H1 (cell line): Measurements from ENCODE around the gene KCTD8. TPM values are rescaled to one million over a fixed set of nuclear protein-coding genes. Genes with fewer than 3 reads are reported as not detected.

Source experiments
- CTCF ChIA-PET: fragments of 300-600 bp; sonication (Branson Sonifier 250); formaldehyde crosslinking; loops from one replicate; lab custom pipeline; 2021; ENCODE audit not compliant: partially characterized antibody; lab: Charles Lee
- POLR2A ChIA-PET: fragments of 300-600 bp; sonication (Branson Sonifier 250); formaldehyde crosslinking; loops from one replicate; lab custom pipeline; 2021; ENCODE audit warnings: inconsistent platforms; ENCODE audit not compliant: partially characterized antibody; lab: Charles Lee
- DNase-seq, 2 experiments: peaks; one replicate each; pipeline versions ENCODE4 v3.0.0 to v3.0.0-alpha.2; 2010 to 2022; ENCODE audit warnings: low spot score in 2 of 2, low read depth in 1 of 2, mixed read lengths in 1 of 2
- FAIRE-seq: peaks from 2 replicates; lab custom pipeline; 2011; peaks lifted over from hg19 to GRCh38; lab: Jason Lieb, UNC
- H2AFZ ChIP-seq: 2 replicates; pipeline ENCODE4 v1.8.1; 2012; ENCODE audit warnings: low read length, inconsistent platforms
- H2AK5ac ChIP-seq: 2 replicates; pipeline ENCODE4 v1.6.1; 2013; ENCODE audit warnings: low read depth, low read length
- H2BK120ac ChIP-seq: replicated peaks from 2 replicates; pipeline ENCODE3; 2013; ENCODE audit warnings: low read depth, low read length, inconsistent platforms
- H2BK12ac ChIP-seq: 2 replicates; pipeline ENCODE4 v1.6.1; 2013; ENCODE audit warnings: low read depth, low read length
- H2BK15ac ChIP-seq: 2 replicates; pipeline ENCODE4 v1.6.1; 2013; ENCODE audit warnings: low read length
- H2BK20ac ChIP-seq: 2 replicates; pipeline ENCODE4 v1.6.1; 2013; ENCODE audit warnings: low read length
- H2BK5ac ChIP-seq: 2 replicates; pipeline ENCODE4 v1.6.1; 2013; ENCODE audit warnings: low read depth, low read length
- H3K14ac ChIP-seq: 2 replicates; pipeline ENCODE4 v1.6.1; 2013; ENCODE audit warnings: inconsistent platforms; ENCODE audit not compliant: insufficient read length
- H3K18ac ChIP-seq: 2 replicates; pipeline ENCODE4 v1.6.1; 2013; ENCODE audit warnings: low read length; ENCODE audit errors: extremely low read depth
- H3K23ac ChIP-seq: 2 replicates; pipeline ENCODE4 v1.6.1; 2013; ENCODE audit warnings: inconsistent platforms; ENCODE audit not compliant: insufficient read length
- H3K23me2 ChIP-seq: 2 replicates; pipeline ENCODE4 v1.6.1; 2013; ENCODE audit warnings: low read depth, low read length
- H3K27ac ChIP-seq: 2 replicates; pipeline ENCODE4 v1.6.1; 2011; ENCODE audit warnings: low read depth, low read length, inconsistent platforms
- H3K27me3 ChIP-seq, 4 experiments: replicated peaks in 1 of 4; 1 replicate in 1 of 4; 2 replicates in 3 of 4; pipeline versions ENCODE4 v1.6.1 to v1.8.1; 2011 to 2013; ENCODE audit warnings: low read length in 3 of 4, mild to moderate bottlenecking in 3 of 4, inconsistent platforms in 2 of 4, mixed read lengths in 2 of 4, moderate library complexity in 1 of 4; ENCODE audit not compliant: control insufficient read depth in 3 of 4, insufficient read depth in 3 of 4; ENCODE audit errors: extremely low read depth in 1 of 4
- H3K36me3 ChIP-seq, 4 experiments: 2 replicates each; pipeline versions ENCODE4 v1.6.1 to v1.8.1; 2011 to 2013; ENCODE audit warnings: mild to moderate bottlenecking in 4 of 4, low read length in 3 of 4, moderate library complexity in 2 of 4, control low read depth in 1 of 4, inconsistent platforms in 1 of 4; ENCODE audit not compliant: insufficient read depth in 4 of 4, control insufficient read depth in 2 of 4
- H3K4ac ChIP-seq: replicated peaks from 2 replicates; pipeline ENCODE3; 2013; ENCODE audit warnings: low read length, low read depth, mixed read lengths, inconsistent platforms; ENCODE audit not compliant: insufficient read length
- H3K4me1 ChIP-seq, 4 experiments: replicated peaks in 1 of 4; 1 replicate in 1 of 4; 2 replicates in 3 of 4; pipeline versions ENCODE4 v1.6.1 to v1.8.1; 2011 to 2013; ENCODE audit warnings: low read length in 3 of 4, inconsistent platforms in 2 of 4, mixed read lengths in 1 of 4; ENCODE audit not compliant: insufficient read depth in 4 of 4, control insufficient read depth in 3 of 4
- H3K4me2 ChIP-seq, 2 experiments: 2 replicates each; pipeline versions ENCODE4 v1.6.1 to v1.8.1; 2011 to 2013; ENCODE audit warnings: low read depth in 2 of 2, low read length in 2 of 2, control low read depth in 1 of 2, inconsistent platforms in 1 of 2, mild to moderate bottlenecking in 1 of 2; ENCODE audit not compliant: insufficient read depth in 1 of 2
- H3K4me3 ChIP-seq, 4 experiments: fragments of 200-600, 300-600 bp in 1 of 4; sonication (generic), shearing (Covaris generic), sonication (Bioruptor Twin) in 1 of 4; 2 replicates each; pipeline versions ENCODE4 v1.5.1 to v1.8.1; 2011 to 2016; ENCODE audit warnings: low read length in 4 of 4, low read depth in 3 of 4, control low read depth in 2 of 4, inconsistent platforms in 2 of 4, mild to moderate bottlenecking in 2 of 4, mixed read lengths in 1 of 4, moderate library complexity in 1 of 4; ENCODE audit not compliant: insufficient read depth in 2 of 4; ENCODE audit errors: extremely low read depth in 1 of 4
- H3K56ac ChIP-seq: replicated peaks from 2 replicates; pipeline ENCODE3; 2013; ENCODE audit warnings: low read depth, mild to moderate bottlenecking, mixed read lengths, low read length, inconsistent platforms; ENCODE audit not compliant: insufficient read length
- H3K79me1 ChIP-seq: 2 replicates; pipeline ENCODE4 v1.6.1; 2013; ENCODE audit warnings: low read depth, low read length, control low read depth
- H3K79me2 ChIP-seq, 2 experiments: 2 replicates each; pipeline versions ENCODE4 v1.6.1 to v1.8.1; 2012 to 2013; ENCODE audit warnings: low read length in 2 of 2, mild to moderate bottlenecking in 2 of 2, inconsistent platforms in 1 of 2; ENCODE audit not compliant: insufficient read depth in 2 of 2, control insufficient read depth in 1 of 2
- H3K9ac ChIP-seq, 4 experiments: replicated peaks in 1 of 4; 1 replicate in 1 of 4; 2 replicates in 3 of 4; pipeline versions ENCODE4 v1.6.1 to v1.8.1; 2011 to 2013; ENCODE audit warnings: low read depth in 3 of 4, low read length in 3 of 4, control low read depth in 2 of 4, mild to moderate bottlenecking in 2 of 4, moderate library complexity in 2 of 4, inconsistent platforms in 1 of 4; ENCODE audit errors: extremely low read depth in 1 of 4
- H3K9me3 ChIP-seq, 2 experiments: 2 replicates each; pipeline versions ENCODE4 v1.6.1 to v1.8.1; 2012 to 2013; ENCODE audit warnings: mild to moderate bottlenecking in 2 of 2, moderate library complexity in 2 of 2, control low read depth in 1 of 2, inconsistent platforms in 1 of 2, low read depth in 1 of 2, low read length in 1 of 2, mixed read lengths in 1 of 2; ENCODE audit not compliant: insufficient read depth in 2 of 2
- H4K20me1 ChIP-seq, 2 experiments: replicated peaks in 1 of 2; 2 replicates each; pipeline versions ENCODE3 to v1.8.1; 2011 to 2013; ENCODE audit warnings: inconsistent platforms in 2 of 2, low read length in 2 of 2, mild to moderate bottlenecking in 1 of 2; ENCODE audit not compliant: insufficient read depth in 2 of 2, control insufficient read depth in 1 of 2
- H4K5ac ChIP-seq: 2 replicates; pipeline ENCODE4 v1.6.1; 2013; ENCODE audit warnings: low read length, low read depth, mixed read lengths, inconsistent platforms; ENCODE audit not compliant: insufficient read length
- H4K8ac ChIP-seq: 2 replicates; pipeline ENCODE4 v1.8.0; 2013; ENCODE audit warnings: mild to moderate bottlenecking, moderate library complexity, low read length, inconsistent platforms; ENCODE audit not compliant: insufficient read depth; ENCODE audit errors: extremely low read depth
- H4K91ac ChIP-seq: replicated peaks from 2 replicates; pipeline ENCODE3; 2013; ENCODE audit warnings: low read length, mixed read lengths, inconsistent platforms; ENCODE audit not compliant: insufficient read length
- CBX8 ChIP-seq: fragments of 300-800, 300-1000 bp; sonication (generic); IDR thresholded peaks from 2 replicates; pipeline ENCODE4 v1.7.1; 2016; ENCODE audit warnings: low read depth, low read length, borderline replicate concordance
- EGR1 ChIP-seq: IDR thresholded peaks from 2 replicates; pipeline ENCODE4 v1.6.1; 2011; ENCODE audit warnings: low read depth, low read length, borderline replicate concordance
- KDM5A ChIP-seq: fragments of 200-600 bp; IDR thresholded peaks from 2 replicates; pipeline ENCODE4 v1.7.1; 2012; ENCODE audit warnings: mild to moderate bottlenecking, low read length, inconsistent platforms, mixed read lengths
- POLR2AphosphoS5 ChIP-seq: IDR thresholded peaks from 2 replicates; pipeline ENCODE4 v1.6.1; 2011; ENCODE audit warnings: low read depth, low read length
- RXRA ChIP-seq: IDR thresholded peaks from 2 replicates; pipeline ENCODE4 v1.6.1; 2011; ENCODE audit warnings: low read depth, mild to moderate bottlenecking, low read length, moderate library complexity; ENCODE audit not compliant: insufficient read depth
- TAF7 ChIP-seq: optimal IDR thresholded peaks from 2 replicates; pipeline ENCODE3; 2011; ENCODE audit warnings: low read depth, mild to moderate bottlenecking, inconsistent platforms, low read length, moderate library complexity, borderline replicate concordance
- USF2 ChIP-seq: IDR thresholded peaks from 2 replicates; pipeline ENCODE4 v1.6.1; 2011; ENCODE audit warnings: low read length, improper control_type of control experiment
- ZNF274 ChIP-seq: IDR thresholded peaks from 2 replicates; pipeline ENCODE4 v1.7.0; 2012; ENCODE audit warnings: low read length, borderline replicate concordance; ENCODE audit errors: extremely low read depth
- WGBS, 2 experiments: shearing (Covaris generic) in 1 of 2; methylation state at CpG; one replicate each; pipeline versions ENCODE4 v1.1.6 to v1.1.7; 2013 to 2015; ENCODE audit warnings: low lambda C conversion rate in 2 of 2, mixed read lengths in 2 of 2, inconsistent platforms in 1 of 2, low coverage in 1 of 2, missing lambda C conversion rate in 1 of 2; ENCODE audit not compliant: insufficient replicate concordance in 2 of 2, insufficient coverage in 1 of 2, insufficient read length in 1 of 2; ENCODE audit errors: extremely low coverage in 1 of 2, missing lambda C conversion rate in 1 of 2; 5-methylcytosine and 5-hydroxymethylcytosine counted together
- polyA plus RNA-seq, 7 experiments: library from polyadenylated mRNA; depleted of rRNA in 3 of 7; stranded (reverse) in 5 of 7; unstranded in 2 of 7; fragments of >200 nt in 5 of 7; fragments of 200-250 nt in 2 of 7; gene quantifications; 1 replicate in 5 of 7; 2 replicates in 1 of 7; 4 replicates in 1 of 7; pipeline versions ENCODE4 v1.2.1 to v1.2.3, GENCODE V29; 2011 to 2013; ENCODE audit warnings: missing spikeins in 2 of 7, mixed read lengths in 2 of 7
- total RNA-seq: library from RNA; stranded (reverse); fragmentation: NEBNext Ultra II Directional; extraction: Animal tissue kit (Norgen Biotek cat#: 25700); gene quantifications from 2 replicates; pipeline ENCODE4 v1.2.1, GENCODE V29; 2021

The KCTD8 gene
- total and polyA plus RNA-seq, 2 of the 8 experiments (the other 6 are each of a cell fraction or from before 2014, with no cell fraction given), result 2.9 to 3.7 TPM

DNA sequence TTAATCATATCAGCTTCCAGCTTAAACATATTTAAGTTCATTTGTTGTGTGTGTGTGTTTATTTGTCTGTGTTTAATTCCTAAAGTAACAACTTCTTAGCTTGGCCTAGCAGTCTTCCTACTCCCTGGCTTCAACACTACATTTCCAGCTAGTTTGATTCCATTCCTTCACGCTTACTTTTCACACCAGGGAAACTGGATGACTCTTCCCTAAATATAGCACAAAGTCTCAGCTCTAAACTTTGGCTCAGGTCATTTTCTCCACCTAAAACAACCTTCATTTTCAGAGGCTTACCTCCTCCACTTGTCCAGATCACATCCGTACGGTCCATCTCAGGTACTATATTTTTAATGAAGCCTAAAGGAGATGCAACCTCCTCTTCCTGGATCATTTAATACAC is 94.4 kb downstream of the KCTD8 start:
- POLR2A ChIA-PET, result no interaction called here
- H3K36me3 ChIP-seq, result no peaks in the 10 kb centered on the region
- WGBS, 2 experiments, result 86% methylated on average over 3 of the region's 3 CpGs; no CpG with 5 or more reads in 1 of the 2 experiments
- TF ChIP-seq EGR1 (no peak), TAF7 (no peak), USF2 (no peak), KDM5A (no peak), POLR2AphosphoS5 (no peak), CBX8 (no peak), RXRA (no peak), ZNF274 (no peak)
- TF ChIP-seq, all 59 proteins: peak for 0
- Histone ChIP-seq H3K23ac (no peak overlapping the region), H2BK15ac (no peak overlapping the region), H3K79me2 (no peaks in the 10 kb centered on the region), H4K8ac (no peak overlapping the region), H3K18ac (no peak overlapping the region), H2BK120ac (no peak overlapping the region), H3K14ac (no peak overlapping the region), H2BK5ac (no peak overlapping the region), H3K23me2 (no peaks in the 10 kb centered on the region), H3K4ac (no peak overlapping the region), H3K9me3 (no peaks in the 10 kb centered on the region), H3K27ac (no peak overlapping the region), H4K5ac (no peak overlapping the region), H2BK20ac (no peak overlapping the region), H3K56ac (no peak overlapping the region), H2AFZ (no peak overlapping the region), H3K4me2 (no peak overlapping the region), H3K9ac (no peak overlapping the region), H2BK12ac (no peak overlapping the region), H3K4me3 (no peak overlapping the region), H4K20me1 (peaks cover 0 to 2% of the 10 kb centered on the region in 2 experiments), H3K4me1 (no peaks in the 10 kb centered on the region), H2AK5ac (no peak overlapping the region), H3K79me1 (no peaks in the 10 kb centered on the region), H3K27me3 (peaks cover 0 to 1% (median 0%) of the 10 kb centered on the region in 4 experiments; a peak in 1 of 7 replicates), H4K91ac (no peak overlapping the region)
- DNase-seq (no peak), FAIRE-seq (no peak)
- CTCF ChIA-PET, result no interaction called here
